Measurements from ENCODE around the gene FBXW12. TPM values are rescaled to one million over a fixed set of nuclear protein-coding genes. Genes with fewer than 3 reads are reported as not detected.
"Not testable (repeated sequence)": the region's sequence is repeated elsewhere in the genome, so short reads cannot be mapped to it uniquely, and the experiment has no call there.

The FBXW12 gene
- total and polyA plus RNA-seq, 2 of the 8 experiments (the other 6 are each of a cell fraction or from before 2014, with no cell fraction given) = 0.35 to 0.85 TPM

DNA sequence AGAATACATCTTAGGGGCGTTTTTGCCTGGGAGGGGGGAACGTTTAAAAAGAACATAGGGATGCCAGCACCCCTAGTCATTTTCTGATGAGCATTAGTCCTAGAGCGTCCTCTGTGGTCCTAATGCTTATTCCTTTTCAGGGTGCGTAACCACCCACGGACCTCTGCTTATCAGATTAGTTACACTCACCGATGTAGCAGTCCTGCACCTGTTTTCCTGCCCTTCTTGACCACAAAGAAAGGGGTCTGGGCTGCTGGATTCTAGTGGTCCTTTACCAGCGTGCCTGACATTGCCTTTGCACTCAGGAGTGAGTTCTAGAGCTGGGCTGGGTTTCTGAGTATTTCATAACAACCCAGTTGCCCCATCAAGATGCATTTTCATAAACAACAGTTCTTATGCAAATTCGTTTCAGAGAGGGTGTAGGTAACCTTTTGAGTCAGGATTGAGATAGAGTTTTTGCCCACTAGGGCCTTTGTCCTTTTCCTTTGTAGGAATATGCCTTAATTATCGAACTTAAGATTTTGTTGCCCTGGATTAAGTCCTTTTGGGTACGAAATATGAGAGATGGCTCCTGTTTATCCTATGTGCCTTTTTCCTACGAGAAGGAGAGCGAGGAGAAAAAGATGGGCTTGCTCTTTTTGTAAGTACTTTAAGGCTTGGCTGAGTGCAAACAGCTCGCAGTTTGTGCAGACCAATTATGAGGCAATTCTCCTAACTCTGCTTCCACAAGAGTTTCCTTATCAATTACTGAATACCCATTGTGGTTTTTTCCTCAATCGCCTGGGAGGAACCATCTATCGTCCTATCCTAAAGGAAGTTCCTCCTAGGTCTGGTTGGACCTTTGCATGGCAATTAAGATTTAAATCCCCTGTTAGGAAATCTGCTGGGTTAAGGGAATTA lies 38.4 kb upstream of the FBXW12 start, which contains the start of gene SPINK8:
SPINK8 (minus strand) TSS at position 316 of the 900 bp plus-strand sequence. CDS start 5,320 bp downstream, outside the sequence.
- H2AK5ac ChIP-seq (ENCODE audit: low read depth, low read length); H4K91ac ChIP-seq (replicated peaks; ENCODE audit: insufficient read length, low read length); DNase-seq (ENCODE audit: low read depth in 1 of 2, low spot score in 2 of 2); H3K36me3 ChIP-seq (ENCODE audit: control insufficient read depth in 2 of 4, insufficient read depth in 4 of 4, low read length in 3 of 4); H2BK15ac ChIP-seq (ENCODE audit: low read length); H4K5ac ChIP-seq (ENCODE audit: insufficient read length, low read depth, low read length); H3K79me1 ChIP-seq (ENCODE audit: low read depth, low read length); H2BK20ac ChIP-seq (ENCODE audit: low read length); H2BK120ac ChIP-seq (replicated peaks; ENCODE audit: low read depth, low read length); H2BK5ac ChIP-seq (ENCODE audit: low read depth, low read length); H3K79me2 ChIP-seq (ENCODE audit: control insufficient read depth in 1 of 2, insufficient read depth in 2 of 2, low read length in 2 of 2); CTCF ChIA-PET (ENCODE audit: partially characterized antibody); H3K23ac ChIP-seq (ENCODE audit: insufficient read length); H3K27me3 ChIP-seq (replicated peaks in 1 of 4; ENCODE audit: control insufficient read depth in 3 of 4, extremely low read depth in 1 of 4, insufficient read depth in 3 of 4, low read length in 3 of 4); FAIRE-seq; H3K23me2 ChIP-seq (ENCODE audit: low read depth, low read length); H4K20me1 ChIP-seq (replicated peaks in 1 of 2; ENCODE audit: control insufficient read depth in 1 of 2, insufficient read depth in 2 of 2, low read length in 2 of 2); H3K9me3 ChIP-seq (ENCODE audit: insufficient read depth in 2 of 2, low read depth in 1 of 2, low read length in 1 of 2); H3K4me3 ChIP-seq (ENCODE audit: extremely low read depth in 1 of 4, insufficient read depth in 2 of 4, low read depth in 3 of 4, low read length in 4 of 4); H3K27ac ChIP-seq (ENCODE audit: low read depth, low read length); H3K9ac ChIP-seq (replicated peaks in 1 of 4; ENCODE audit: extremely low read depth in 1 of 4, low read depth in 3 of 4, low read length in 3 of 4); H3K56ac ChIP-seq (replicated peaks; ENCODE audit: insufficient read length, low read depth, low read length); H3K14ac ChIP-seq (ENCODE audit: insufficient read length); H2BK12ac ChIP-seq (ENCODE audit: low read depth, low read length); H4K8ac ChIP-seq (ENCODE audit: extremely low read depth, insufficient read depth, low read length); H3K4me1 ChIP-seq (replicated peaks in 1 of 4; ENCODE audit: control insufficient read depth in 3 of 4, insufficient read depth in 4 of 4, low read length in 3 of 4); H3K4ac ChIP-seq (replicated peaks; ENCODE audit: insufficient read length, low read depth, low read length); H3K18ac ChIP-seq (ENCODE audit: extremely low read depth, low read length); H2AFZ ChIP-seq (ENCODE audit: low read length); H3K4me2 ChIP-seq (ENCODE audit: insufficient read depth in 1 of 2, low read depth in 2 of 2, low read length in 2 of 2): not testable (repeated sequence)
- 81% methylated on average over 15 of the region's 15 CpGs; no CpG with 5 or more reads in 1 of the 2 experiments for WGBS, 2 experiments (ENCODE audit: extremely low coverage in 1 of 2, insufficient coverage in 1 of 2, insufficient read length in 1 of 2, insufficient replicate concordance in 2 of 2, low coverage in 1 of 2, low lambda C conversion rate in 2 of 2, missing lambda C conversion rate in 1 of 2)
- POLR2A ChIA-PET (ENCODE audit: partially characterized antibody) = interaction anchor here (1.5 kb wide), 1 partner anchor 12 kb away, joined by 3 read pairs; no protein-coding TSS in a partner anchor

All from H1 (cell line).